Measurements from ENCODE around the gene ADSS1. TPM values are rescaled to one million over a fixed set of nuclear protein-coding genes. Genes with fewer than 3 reads are reported as not detected.

Gene ADSS1
- total RNA-seq, 1 donor = 4.8 TPM

- DNase-seq (ENCODE audit: low read depth) = peak; percentile 60
- TF ChIP-seq CTCF (IDR thresholded peaks at IDR 0.05; ENCODE audit: insufficient read depth, low read length) = no peak
- H3K4me3 ChIP-seq (ENCODE audit: low read depth, low read length) = no peak overlapping the region
Observed at GRCh38 chr14:104687601-104688504, 36.2 kb upstream of the ADSS1 start.

GRCh38 chr14:104688505-104689108 is 35.4 kb upstream of the ADSS1 start:
- TF ChIP-seq CTCF (IDR thresholded peaks at IDR 0.05; ENCODE audit: insufficient read depth, low read length) = no peak
- peak overlapping the region; percentile 57 for H3K4me3 ChIP-seq (ENCODE audit: low read depth, low read length)
- peak; percentile 42 for DNase-seq (ENCODE audit: low read depth)

GRCh38 chr14:104689109-104689880 is 34.7 kb upstream of the ADSS1 start, which contains the start of gene INF2:
TSS of gene INF2 (plus strand) at chr14:104689618. CDS start at chr14:104701366, 11,748 bp downstream.
- no peak for TF ChIP-seq CTCF (IDR thresholded peaks at IDR 0.05; ENCODE audit: insufficient read depth, low read length)
- DNase-seq (ENCODE audit: low read depth) = no peak
- peak within 1 kb of the TSS; percentile 94 for H3K4me3 ChIP-seq (ENCODE audit: low read depth, low read length)

GRCh38 chr14:104689881-104690711 is 33.9 kb upstream of the ADSS1 start:
- peak overlapping the region; percentile 94 for H3K4me3 ChIP-seq (ENCODE audit: low read depth, low read length)
- DNase-seq (ENCODE audit: low read depth) = no peak
- TF ChIP-seq CTCF (IDR thresholded peaks at IDR 0.05; ENCODE audit: insufficient read depth, low read length) = no peak

GRCh38 chr14:104690861-104691455 is 33.1 kb upstream of the ADSS1 start:
- no peak for TF ChIP-seq CTCF (IDR thresholded peaks at IDR 0.05; ENCODE audit: insufficient read depth, low read length)
- DNase-seq (ENCODE audit: low read depth) = no peak
- peak overlapping the region; percentile 94 for H3K4me3 ChIP-seq (ENCODE audit: low read depth, low read length)

Data from fibroblast of the aortic adventitia (primary cell).